ENCODE measurements around the gene MSX1.

Gene MSX1

DNA sequence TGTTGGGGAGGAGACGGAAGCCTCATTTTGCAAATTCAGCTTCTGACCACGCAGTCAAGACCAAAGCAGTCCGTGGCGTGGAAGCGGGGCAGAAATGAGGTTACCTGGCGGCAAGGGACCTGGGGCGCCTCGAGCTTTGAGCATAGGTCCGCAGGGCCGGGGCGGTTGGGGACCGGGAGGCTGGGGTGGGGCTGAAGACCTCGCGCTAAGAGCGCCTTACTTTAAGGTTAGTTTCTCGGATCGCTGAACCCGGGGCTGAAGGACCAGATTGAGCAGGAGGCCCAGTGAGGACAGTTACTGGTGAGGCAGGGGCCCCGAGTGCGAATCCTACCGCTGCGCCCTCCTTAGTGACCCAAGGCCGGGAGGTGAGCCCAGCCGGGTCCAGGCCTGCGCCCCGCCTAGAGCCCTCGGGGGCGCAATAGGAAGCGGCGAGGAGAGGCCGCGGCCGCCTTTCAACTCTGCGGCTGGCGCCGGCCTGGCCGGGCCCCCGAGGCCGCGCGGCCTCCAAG is 7.5 kb downstream of the MSX1 start:
- Histone ChIP-seq H3K4me3 (ENCODE audit: low read depth, low read length) (peak overlapping the region; percentile 61), H3K27me3 (peaks cover 100% of the 10 kb centered on the region)
- TF ChIP-seq, protein P1, sequence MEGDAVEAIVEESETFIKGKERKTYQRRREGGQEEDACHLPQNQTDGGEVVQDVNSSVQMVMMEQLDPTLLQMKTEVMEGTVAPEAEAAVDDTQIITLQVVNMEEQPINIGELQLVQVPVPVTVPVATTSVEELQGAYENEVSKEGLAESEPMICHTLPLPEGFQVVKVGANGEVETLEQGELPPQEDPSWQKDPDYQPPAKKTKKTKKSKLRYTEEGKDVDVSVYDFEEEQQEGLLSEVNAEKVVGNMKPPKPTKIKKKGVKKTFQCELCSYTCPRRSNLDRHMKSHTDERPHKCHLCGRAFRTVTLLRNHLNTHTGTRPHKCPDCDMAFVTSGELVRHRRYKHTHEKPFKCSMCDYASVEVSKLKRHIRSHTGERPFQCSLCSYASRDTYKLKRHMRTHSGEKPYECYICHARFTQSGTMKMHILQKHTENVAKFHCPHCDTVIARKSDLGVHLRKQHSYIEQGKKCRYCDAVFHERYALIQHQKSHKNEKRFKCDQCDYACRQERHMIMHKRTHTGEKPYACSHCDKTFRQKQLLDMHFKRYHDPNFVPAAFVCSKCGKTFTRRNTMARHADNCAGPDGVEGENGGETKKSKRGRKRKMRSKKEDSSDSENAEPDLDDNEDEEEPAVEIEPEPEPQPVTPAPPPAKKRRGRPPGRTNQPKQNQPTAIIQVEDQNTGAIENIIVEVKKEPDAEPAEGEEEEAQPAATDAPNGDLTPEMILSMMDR (IDR thresholded peaks at IDR 0.05; ENCODE audit: low read depth, low read length): no peak

GRCh38 chr4:4867375-4868039 is 8.0 kb downstream of the MSX1 start:
- H3K36me3 ChIP-seq: no peaks in the 10 kb centered on the region
- no peaks in the 10 kb centered on the region for H3K9me3 ChIP-seq
- H3K4me3 ChIP-seq (ENCODE audit: low read depth, low read length): peak overlapping the region; percentile 61
- peak; percentile 72 for DNase-seq
- peaks cover 100% of the 10 kb centered on the region for H3K27me3 ChIP-seq
- no peaks in the 10 kb centered on the region for H3K4me1 ChIP-seq
- TF ChIP-seq, protein P1 (IDR thresholded peaks at IDR 0.05; ENCODE audit: low read depth, low read length): peak; percentile 48

More for the DNA sequence above, 7.5 kb downstream of the MSX1 start:
- H3K9me3 ChIP-seq: no peaks in the 10 kb centered on the region
- H3K36me3 ChIP-seq: no peaks in the 10 kb centered on the region
- no peaks in the 10 kb centered on the region for H3K4me1 ChIP-seq
- no peak for DNase-seq

DNA sequence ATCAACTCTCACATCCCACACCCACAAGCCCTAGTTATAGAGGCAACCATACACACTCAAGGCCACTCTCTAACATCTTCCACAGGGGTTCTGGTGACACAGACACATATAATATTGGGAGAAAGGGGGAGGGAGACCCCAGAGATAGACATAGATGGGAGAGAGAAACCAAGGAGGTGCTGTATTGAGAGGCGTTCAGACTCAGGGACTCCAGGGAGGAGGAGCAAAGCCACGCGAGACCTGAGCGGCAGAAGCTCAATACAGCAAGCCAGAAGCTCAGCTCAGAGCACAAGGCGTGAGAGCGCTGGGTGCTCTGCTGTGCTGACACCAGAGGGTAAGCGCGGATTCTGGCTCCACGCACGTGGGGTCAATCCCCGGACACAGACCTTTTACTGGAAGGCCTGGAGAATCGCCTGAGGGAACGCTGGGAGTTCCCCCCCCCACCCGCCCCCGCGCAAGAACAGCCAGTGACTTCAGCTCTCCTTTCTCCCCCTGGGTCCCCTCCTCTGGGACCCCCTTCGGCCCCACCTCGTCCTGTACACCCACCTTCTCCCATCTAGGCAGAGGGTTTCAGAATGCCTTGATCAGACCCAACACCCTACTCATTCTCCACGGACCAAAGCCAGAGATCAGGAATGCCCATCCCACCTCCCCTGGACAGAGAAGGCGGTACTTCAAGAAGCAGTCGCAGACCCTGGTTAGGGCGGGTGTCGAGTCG is 8.7 kb downstream of the MSX1 start:
- H3K36me3 ChIP-seq: no peaks in the 10 kb centered on the region
- H3K9me3 ChIP-seq: no peaks in the 10 kb centered on the region
- H3K27me3 ChIP-seq: peaks cover 100% of the 10 kb centered on the region
- no peaks in the 10 kb centered on the region for H3K4me1 ChIP-seq
- TF ChIP-seq, protein P1 (IDR thresholded peaks at IDR 0.05; ENCODE audit: low read depth, low read length): no peak
- no peak overlapping the region for H3K4me3 ChIP-seq (ENCODE audit: low read depth, low read length)
- no peak for DNase-seq

DNA sequence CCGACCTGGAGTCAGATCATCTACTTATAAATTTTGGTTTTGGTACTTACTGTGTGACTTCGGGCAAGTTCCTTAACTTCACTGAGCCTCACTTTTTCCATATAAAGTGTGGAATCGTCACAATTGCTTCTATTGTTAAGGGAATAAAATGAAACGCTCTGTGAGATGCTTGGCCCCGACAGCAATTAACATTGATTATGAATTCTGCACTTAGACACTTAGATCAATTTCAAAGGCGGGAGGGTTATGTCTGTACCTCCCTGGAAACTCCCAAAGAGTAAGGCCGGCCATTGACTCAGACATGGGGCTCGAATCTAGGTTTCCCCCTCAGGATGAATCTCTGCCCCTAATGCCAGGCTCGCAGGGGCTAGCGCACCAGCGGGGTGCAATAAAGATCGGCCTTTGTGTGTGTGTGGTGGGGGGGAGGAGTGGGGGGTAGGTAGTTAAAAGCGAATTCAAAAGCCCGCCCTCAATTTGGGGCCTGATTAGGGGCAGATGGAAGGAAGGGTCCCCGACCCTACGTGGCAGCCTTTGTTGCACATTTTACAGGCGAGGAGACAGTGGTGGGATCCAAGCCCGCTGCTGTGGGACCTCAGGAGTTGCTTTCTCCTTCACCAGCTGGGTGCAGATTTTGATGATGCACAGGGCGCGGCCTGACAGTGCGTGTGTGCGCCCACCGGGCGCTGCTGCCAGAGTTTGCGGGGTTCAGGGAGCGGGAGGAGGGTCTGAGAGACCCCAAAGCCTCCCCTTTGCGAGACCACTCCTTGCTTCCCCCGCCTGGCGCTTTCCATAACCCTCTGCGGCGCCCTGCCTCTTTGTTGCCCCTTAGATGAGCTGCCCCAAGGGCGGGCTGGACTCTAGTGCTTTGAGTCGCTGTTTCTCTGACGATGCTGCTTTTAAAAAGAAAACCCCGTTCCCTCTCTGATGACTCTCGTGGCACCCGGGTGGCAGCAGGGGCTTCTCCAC is 9.6 kb downstream of the MSX1 start:
- Histone ChIP-seq H3K27me3 (peaks cover 100% of the 10 kb centered on the region), H3K4me3 (ENCODE audit: low read depth, low read length) (no peak overlapping the region), H3K9me3 (no peaks in the 10 kb centered on the region), H3K4me1 (no peaks in the 10 kb centered on the region), H3K36me3 (no peaks in the 10 kb centered on the region)
- TF ChIP-seq, protein P1 (IDR thresholded peaks at IDR 0.05; ENCODE audit: low read depth, low read length): no peak
- DNase-seq: no peak

DNA sequence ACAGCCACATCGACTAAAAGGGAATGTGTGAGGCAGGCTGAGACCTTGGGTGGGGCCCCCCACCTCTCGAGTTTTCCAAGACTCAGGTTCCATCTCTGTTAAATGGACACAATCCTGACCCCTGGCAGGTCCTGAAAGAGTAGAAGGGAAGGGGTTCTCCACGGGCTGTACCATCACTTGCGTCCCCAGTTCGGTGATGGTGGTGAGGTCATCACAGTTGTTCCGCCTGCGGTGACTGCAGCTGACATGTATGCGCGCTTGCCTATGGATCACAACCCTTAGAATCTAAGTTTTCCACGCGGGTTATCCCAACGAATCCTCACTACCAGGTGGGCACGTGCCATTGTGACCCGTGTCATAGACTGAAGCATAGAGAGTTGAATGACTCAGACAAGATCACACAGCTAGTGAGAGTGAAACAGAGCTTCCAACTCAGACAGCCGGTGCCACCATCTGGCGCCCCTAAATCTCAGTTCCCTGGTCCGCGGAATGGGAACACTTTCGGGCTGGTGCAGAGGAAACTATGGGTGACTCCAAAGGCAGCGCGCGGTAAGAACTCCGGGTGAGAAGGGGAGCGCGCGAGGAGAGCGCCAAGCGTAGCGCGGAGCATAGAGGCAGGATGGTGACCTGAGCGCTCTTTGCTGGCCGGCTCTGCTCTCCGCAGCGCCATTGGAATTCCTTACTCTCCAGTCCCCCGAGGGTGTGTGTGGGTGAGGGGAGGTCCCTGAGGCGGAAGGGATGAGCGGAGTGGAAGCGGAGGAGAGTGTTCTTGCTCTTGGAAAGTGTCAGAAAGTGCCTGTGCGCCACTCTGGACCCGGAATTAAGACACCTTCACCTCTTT is 10.5 kb downstream of the MSX1 start:
- H3K36me3 ChIP-seq: no peaks in the 10 kb centered on the region
- no peaks in the 10 kb centered on the region for H3K9me3 ChIP-seq
- peaks cover 100% of the 10 kb centered on the region for H3K27me3 ChIP-seq
- DNase-seq: no peak
- H3K4me1 ChIP-seq: no peaks in the 10 kb centered on the region; the same call in 1 of the 2 replicates
- TF ChIP-seq, protein P1 (IDR thresholded peaks at IDR 0.05; ENCODE audit: low read depth, low read length): no peak
- H3K4me3 ChIP-seq (ENCODE audit: low read depth, low read length): no peak overlapping the region
